NCI-H128 (cell line): ENCODE results near the gene SCLT1.

Source experiments
- DNase-seq: peaks from one replicate; lab custom pipeline; 2025; ENCODE audit not compliant: unreplicated experiment; lab: John Stamatoyannopoulos, UW

The SCLT1 gene

GRCh38 chr4:128961405-128961804, 131.9 kb downstream of the SCLT1 start:
- no peak for DNase-seq

GRCh38 chr4:128958194-128958593, 135.1 kb downstream of the SCLT1 start:
- no peak for DNase-seq

DNA sequence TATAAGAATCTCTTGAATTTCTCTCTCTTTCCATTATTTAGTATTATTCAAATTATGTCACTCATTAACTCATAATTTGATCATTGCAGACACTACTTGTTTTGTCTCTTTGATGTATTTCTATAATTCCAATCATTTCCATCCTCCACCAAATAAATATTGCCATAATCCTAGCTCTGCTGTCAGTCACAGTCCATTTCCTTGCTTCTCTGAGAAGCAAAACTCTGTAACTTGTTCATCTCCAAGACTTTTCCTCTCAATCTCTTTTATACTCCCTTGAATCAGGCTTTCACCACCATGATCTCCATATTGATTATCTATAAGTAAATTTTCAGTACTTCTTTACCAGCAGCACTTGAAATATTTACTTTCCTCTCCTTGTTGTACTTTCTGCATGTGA, 135.9 kb downstream of the SCLT1 start:
- DNase-seq = no peak

- DNase-seq = no peak
Observed at GRCh38 chr4:128955751-128956150, 137.6 kb downstream of the SCLT1 start.

- DNase-seq = no peak
Observed at GRCh38 chr4:128954941-128955340, 138.4 kb downstream of the SCLT1 start.

- no peak for DNase-seq
Observed at GRCh38 chr4:128951316-128951715, 142.0 kb downstream of the SCLT1 start.

GRCh38 chr4:128950796-128951195, 142.5 kb downstream of the SCLT1 start:
- no peak for DNase-seq

- DNase-seq = no peak
Observed at GRCh38 chr4:128946916-128947315, 146.4 kb downstream of the SCLT1 start.

GRCh38 chr4:128942607-128943006, 150.7 kb downstream of the SCLT1 start:
- no peak for DNase-seq

DNA sequence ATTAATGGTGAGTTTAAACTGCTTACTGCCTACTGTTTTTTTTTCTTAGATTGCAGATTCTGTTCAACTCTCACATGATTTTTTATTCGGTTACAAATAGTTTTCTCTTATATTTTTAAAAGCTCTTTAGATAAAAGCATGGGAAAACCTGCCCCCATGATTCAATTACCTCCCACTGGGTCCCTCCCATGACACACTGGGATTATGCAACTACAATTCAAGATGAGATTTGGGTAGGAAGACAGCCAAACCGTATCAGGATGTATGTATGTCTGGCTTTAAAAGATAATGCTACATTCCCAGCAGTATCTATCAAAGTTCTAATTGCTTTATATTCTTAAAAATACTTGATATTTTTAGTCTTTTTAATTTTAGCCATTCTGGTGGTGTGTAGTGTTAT, 152.4 kb downstream of the SCLT1 start:
- DNase-seq = no peak

GRCh38 chr4:128930051-128930450, 163.3 kb downstream of the SCLT1 start:
- DNase-seq = no peak

DNA sequence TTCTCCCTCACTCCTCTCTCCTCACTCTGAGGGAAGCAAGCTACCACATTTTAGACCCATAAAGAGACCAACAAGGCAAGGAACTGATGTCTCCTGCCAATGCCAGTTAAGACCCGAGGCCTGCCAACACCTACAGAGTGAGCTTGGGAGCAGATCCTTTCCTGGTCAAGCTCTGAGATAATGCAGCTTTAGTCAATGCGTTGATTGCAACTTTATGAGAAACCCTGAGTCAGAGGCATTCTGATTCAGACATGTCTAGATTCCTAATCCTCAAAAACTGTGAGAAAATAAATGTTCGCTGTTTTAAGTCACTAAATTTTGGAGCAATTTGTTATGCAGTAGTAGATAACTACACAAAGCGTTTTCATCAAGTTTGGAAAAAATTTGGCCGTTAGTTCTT, 168.4 kb downstream of the SCLT1 start:
- no peak for DNase-seq

GRCh38 chr4:128921954-128922353, 171.4 kb downstream of the SCLT1 start:
- DNase-seq = no peak

DNA sequence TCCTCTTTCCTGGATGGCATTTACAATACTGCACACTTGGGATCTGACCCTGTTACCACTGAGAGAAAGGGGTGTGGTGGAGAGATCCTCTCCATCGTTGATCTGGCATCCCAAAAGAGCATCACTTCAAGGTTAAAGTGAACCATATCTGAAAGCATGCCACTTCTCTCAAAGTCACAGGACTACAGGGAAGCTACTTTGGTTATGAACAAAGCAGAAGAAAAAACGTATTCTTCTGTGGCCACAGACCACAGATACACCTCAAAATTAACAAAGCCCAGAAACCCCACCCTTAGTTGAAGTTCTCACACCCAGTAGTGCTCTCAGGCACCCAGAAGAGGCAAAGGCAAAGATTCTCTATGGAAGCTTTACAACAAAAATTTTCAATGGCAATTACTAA, 175.6 kb downstream of the SCLT1 start:
- no peak for DNase-seq

DNA sequence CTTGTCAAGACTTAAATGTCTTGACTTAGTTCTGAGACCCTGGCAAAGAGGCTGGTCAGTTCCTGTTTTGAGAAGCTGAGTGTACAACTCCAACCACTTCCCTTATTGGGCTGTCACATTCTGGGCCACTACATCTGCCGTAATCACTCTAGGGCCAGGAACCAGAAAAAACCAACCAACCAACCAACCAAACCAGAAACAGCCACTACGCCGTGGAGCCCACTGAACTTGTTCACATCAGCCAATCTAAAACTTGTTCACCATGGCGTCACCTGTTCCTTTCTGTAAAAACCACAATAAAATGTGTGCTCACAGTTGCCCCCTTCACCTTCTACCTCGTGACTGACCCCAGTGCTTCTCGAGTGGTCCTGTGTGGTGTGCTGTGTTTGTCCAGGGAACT, 176.5 kb downstream of the SCLT1 start:
- DNase-seq = no peak

- no peak for DNase-seq
Observed at GRCh38 chr4:128915544-128915943, 177.8 kb downstream of the SCLT1 start.

DNA sequence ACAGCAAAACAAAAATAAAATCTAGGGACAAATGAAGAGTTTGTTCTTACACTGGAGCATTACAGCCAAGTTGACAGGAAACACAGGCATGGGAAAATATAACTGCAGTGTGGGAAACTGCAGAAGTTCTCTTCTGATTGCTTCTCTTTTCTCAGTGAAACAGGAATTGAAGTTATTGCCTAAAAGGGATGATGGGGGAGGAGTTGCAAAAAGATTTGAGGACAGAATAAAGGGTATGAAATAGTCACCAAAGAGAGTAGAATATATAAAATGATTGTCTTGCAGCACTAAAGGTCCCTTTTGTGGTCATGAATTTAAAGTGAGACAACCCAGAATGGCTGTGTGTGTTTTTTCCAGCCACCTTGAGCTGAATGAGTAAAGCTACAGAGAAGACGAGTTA, 180.1 kb downstream of the SCLT1 start:
- no peak for DNase-seq

GRCh38 chr4:128908735-128909134, 184.6 kb downstream of the SCLT1 start:
- DNase-seq = no peak

DNA sequence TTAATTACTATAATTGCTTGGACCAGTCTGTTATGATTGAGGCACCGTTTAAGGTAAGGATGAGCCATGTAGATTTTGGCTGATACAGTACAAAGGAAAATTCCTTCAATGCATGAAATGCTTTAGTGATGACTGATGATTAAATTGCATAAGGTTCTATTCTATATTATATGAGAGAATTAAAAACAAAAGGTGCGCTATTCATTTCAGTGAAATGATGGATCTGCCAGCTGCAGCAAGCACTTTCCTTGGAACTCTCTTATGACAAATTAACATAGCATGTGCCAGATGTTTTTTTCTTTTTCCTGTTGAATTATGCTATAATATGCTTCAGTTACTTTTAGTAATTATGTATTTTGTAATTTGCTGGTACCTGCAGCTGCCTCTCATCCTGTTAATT, 185.4 kb downstream of the SCLT1 start:
- DNase-seq = no peak

- DNase-seq = no peak
Observed at GRCh38 chr4:128906581-128906980, 186.8 kb downstream of the SCLT1 start.

- DNase-seq = no peak
Observed at GRCh38 chr4:128904821-128905220, 188.5 kb downstream of the SCLT1 start.

GRCh38 chr4:128880662-128881061, 212.7 kb downstream of the SCLT1 start:
- no peak for DNase-seq

GRCh38 chr4:128879971-128880370, 213.4 kb downstream of the SCLT1 start:
- no peak for DNase-seq

GRCh38 chr4:128879283-128879682, 214.1 kb downstream of the SCLT1 start:
- no peak for DNase-seq
